Loucy (cell line): ENCODE results near the gene RFC4.

Source experiments
- H2AFZ ChIP-seq: fragments of 200-600 bp; sonication (generic); 2 replicates; pipeline ENCODE4 v1.6.0; 2016; ENCODE audit warnings: antibody characterized with exemption, mild to moderate bottlenecking, low read length, moderate library complexity
- H3F3A ChIP-seq: fragments of 200-600 bp; 2 replicates; pipeline ENCODE4 v1.6.0; 2016; ENCODE audit warnings: antibody characterized with exemption, low read depth, mild to moderate bottlenecking
- H3K27me3 ChIP-seq: fragments of 200-600 bp; sonication (generic); 2 replicates; pipeline ENCODE4 v1.6.1; 2014; ENCODE audit warnings: low read length, mild to moderate bottlenecking; ENCODE audit not compliant: insufficient read depth, poor library complexity, severe bottlenecking
- H3K36me3 ChIP-seq: fragments of 200-600 bp; sonication (generic); 2 replicates; pipeline ENCODE4 v1.6.1; 2016; ENCODE audit warnings: low read length; ENCODE audit not compliant: insufficient read depth
- H3K4me1 ChIP-seq: fragments of 200-600 bp; sonication (generic); 2 replicates; pipeline ENCODE4 v1.5.1; 2014; ENCODE audit warnings: low read length, mild to moderate bottlenecking; ENCODE audit not compliant: insufficient read depth, poor library complexity, severe bottlenecking
- H3K4me2 ChIP-seq: fragments of 200-600 bp; sonication (generic); 2 replicates; pipeline ENCODE4 v1.6.0; 2014; ENCODE audit warnings: antibody characterized with exemption, low read length, low read depth, mild to moderate bottlenecking; ENCODE audit not compliant: poor library complexity, severe bottlenecking
- H3K4me3 ChIP-seq: fragments of 200-600 bp; sonication (generic); 2 replicates; pipeline ENCODE4 v1.5.1; 2014; ENCODE audit warnings: low read length, mild to moderate bottlenecking, mixed read lengths; ENCODE audit not compliant: poor library complexity, severe bottlenecking
- H3K79me2 ChIP-seq: fragments of 200-600 bp; sonication (generic); 2 replicates; pipeline ENCODE4 v1.6.1; 2014; ENCODE audit warnings: low read length; ENCODE audit not compliant: insufficient read depth
- H3K9ac ChIP-seq: fragments of 200-600 bp; sonication (generic); 2 replicates; pipeline ENCODE4 v1.6.0; 2014; ENCODE audit warnings: mild to moderate bottlenecking, low read depth, low read length, moderate library complexity; ENCODE audit not compliant: poor library complexity, severe bottlenecking
- H3K9me2 ChIP-seq: fragments of 200-600 bp; sonication (generic); replicated peaks from 2 replicates; pipeline ENCODE4 v1.6.1; 2016; ENCODE audit warnings: low read depth, low read length, mixed read lengths
- H3K9me3 ChIP-seq: fragments of 200-600 bp; sonication (generic); 2 replicates; pipeline ENCODE4 v1.6.1; 2014; ENCODE audit warnings: mild to moderate bottlenecking, antibody characterized with exemption, low read length, low read depth; ENCODE audit not compliant: insufficient read depth
- H4K20me1 ChIP-seq: fragments of 200-600 bp; sonication (generic); 2 replicates; pipeline ENCODE4 v1.6.0; 2014; ENCODE audit warnings: antibody characterized with exemption, low read length, mild to moderate bottlenecking; ENCODE audit not compliant: insufficient read depth, poor library complexity, severe bottlenecking
- EZH2phosphoT487 ChIP-seq: fragments of 200-600 bp; IDR thresholded peaks from 2 replicates; pipeline ENCODE4 v1.6.1; 2018; ENCODE audit warnings: antibody characterized with exemption, mild to moderate bottlenecking, moderate library complexity, borderline replicate concordance
- TF ChIP-seq, protein P1 (sequence below): fragments of 200-600 bp; sonication (generic); conservative IDR thresholded peaks from 2 replicates; pipeline ENCODE4 v1.5.1; 2014; ENCODE audit warnings: mild to moderate bottlenecking, antibody characterized with exemption, low read length

The RFC4 gene

DNA sequence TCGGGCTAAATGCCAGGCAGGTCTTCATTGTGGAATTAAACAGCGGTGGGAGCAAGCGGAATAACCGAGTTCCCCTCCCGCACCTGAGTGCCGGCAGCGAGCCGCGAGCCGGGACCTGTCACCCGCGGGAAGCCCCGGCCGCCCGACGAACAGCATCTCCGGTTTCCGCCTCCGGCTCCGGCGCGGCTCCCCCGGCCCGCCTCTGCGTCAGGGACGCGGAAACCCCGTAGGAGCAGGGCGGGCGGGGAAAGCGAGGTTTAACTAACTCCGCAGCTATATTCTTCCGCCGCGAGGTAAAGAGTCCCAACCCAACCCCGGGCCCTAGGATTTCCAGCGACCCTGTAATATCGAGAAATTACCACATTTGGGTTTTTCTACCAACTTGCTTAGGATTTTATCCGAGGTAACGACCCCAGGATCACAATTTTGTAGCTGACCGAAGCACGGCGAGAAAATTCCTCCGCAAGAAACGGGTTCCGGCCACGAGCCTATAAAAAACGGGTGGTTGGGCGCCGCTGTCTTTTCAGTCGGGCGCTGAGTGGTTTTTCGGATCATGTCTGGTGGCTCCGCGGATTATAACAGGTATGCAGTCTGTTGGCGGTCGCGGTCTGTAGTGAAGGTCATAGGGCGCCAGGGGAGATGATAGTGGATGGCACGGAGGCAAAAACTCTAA is 23.1 kb downstream of the RFC4 start, which contains the start of gene EIF4A2:
Gene EIF4A2 (plus strand): TSS at position 520 of the 673 bp plus-strand sequence. CDS start 34 bp downstream, at position 554.
- H3K4me3 ChIP-seq, result peak within 1 kb of the TSS; percentile 83
- H4K20me1 ChIP-seq, result peaks cover 48% of the 10 kb centered on the region
- peaks cover 33% of the 10 kb centered on the region for H3K4me1 ChIP-seq
- H3K9ac ChIP-seq, result peak within 1 kb of the TSS; percentile 100
- H3F3A ChIP-seq, result peaks cover 12% of the 10 kb centered on the region
- TF ChIP-seq, protein P1, sequence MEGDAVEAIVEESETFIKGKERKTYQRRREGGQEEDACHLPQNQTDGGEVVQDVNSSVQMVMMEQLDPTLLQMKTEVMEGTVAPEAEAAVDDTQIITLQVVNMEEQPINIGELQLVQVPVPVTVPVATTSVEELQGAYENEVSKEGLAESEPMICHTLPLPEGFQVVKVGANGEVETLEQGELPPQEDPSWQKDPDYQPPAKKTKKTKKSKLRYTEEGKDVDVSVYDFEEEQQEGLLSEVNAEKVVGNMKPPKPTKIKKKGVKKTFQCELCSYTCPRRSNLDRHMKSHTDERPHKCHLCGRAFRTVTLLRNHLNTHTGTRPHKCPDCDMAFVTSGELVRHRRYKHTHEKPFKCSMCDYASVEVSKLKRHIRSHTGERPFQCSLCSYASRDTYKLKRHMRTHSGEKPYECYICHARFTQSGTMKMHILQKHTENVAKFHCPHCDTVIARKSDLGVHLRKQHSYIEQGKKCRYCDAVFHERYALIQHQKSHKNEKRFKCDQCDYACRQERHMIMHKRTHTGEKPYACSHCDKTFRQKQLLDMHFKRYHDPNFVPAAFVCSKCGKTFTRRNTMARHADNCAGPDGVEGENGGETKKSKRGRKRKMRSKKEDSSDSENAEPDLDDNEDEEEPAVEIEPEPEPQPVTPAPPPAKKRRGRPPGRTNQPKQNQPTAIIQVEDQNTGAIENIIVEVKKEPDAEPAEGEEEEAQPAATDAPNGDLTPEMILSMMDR, result no peak
- TF ChIP-seq EZH2phosphoT487, result no peak
- H3K36me3 ChIP-seq, result peaks cover 46% of the 10 kb centered on the region
- H3K4me2 ChIP-seq, result peak within 1 kb of the TSS; percentile 98
- peaks cover 56% of the 10 kb centered on the region for H3K79me2 ChIP-seq
- peak within 1 kb of the TSS; percentile 92 for H2AFZ ChIP-seq
- H3K9me2 ChIP-seq, result no peaks in the 10 kb centered on the region
- no peaks in the 10 kb centered on the region for H3K9me3 ChIP-seq
- H3K27me3 ChIP-seq, result peaks cover 17% of the 10 kb centered on the region

DNA sequence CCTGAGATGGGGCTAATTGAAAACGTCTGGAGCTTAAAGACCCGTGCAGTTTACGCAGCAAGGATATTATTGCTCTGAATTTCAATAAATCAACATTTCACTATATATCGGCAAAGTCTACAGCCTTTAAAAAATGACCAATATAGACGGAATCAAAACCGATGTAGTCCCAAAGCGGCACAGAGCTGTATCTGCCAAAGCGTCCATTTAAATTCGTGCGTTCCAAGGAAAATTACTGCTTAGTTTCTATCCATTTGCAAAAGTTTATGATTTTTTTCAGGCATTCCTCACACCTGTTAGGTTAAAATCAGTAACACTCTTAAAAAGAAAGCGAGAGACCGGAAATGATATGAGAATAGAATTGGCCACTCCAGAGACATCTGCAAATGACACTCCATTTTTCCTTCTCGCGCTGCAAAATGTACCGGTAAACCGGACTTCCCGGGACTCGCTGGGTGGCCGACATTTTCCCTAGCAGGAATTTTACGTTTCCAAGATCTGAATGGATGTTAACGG is 23.7 kb downstream of the RFC4 start:
- Histone ChIP-seq H2AFZ (peak overlapping the region; percentile 92), H3K4me1 (peaks cover 27% of the 10 kb centered on the region), H3K27me3 (peaks cover 17% of the 10 kb centered on the region), H3K4me2 (peak overlapping the region; percentile 98), H3K9ac (peak overlapping the region; percentile 100), H3K79me2 (peaks cover 50% of the 10 kb centered on the region), H3K4me3 (peak overlapping the region; percentile 83), H3F3A (peaks cover 6% of the 10 kb centered on the region; the same call in 1 of the 2 replicates), H4K20me1 (peaks cover 42% of the 10 kb centered on the region), H3K9me3 (no peaks in the 10 kb centered on the region), H3K36me3 (peaks cover 40% of the 10 kb centered on the region), H3K9me2 (no peaks in the 10 kb centered on the region)
- TF ChIP-seq, protein P1, result no peak
- no peak for TF ChIP-seq EZH2phosphoT487

DNA sequence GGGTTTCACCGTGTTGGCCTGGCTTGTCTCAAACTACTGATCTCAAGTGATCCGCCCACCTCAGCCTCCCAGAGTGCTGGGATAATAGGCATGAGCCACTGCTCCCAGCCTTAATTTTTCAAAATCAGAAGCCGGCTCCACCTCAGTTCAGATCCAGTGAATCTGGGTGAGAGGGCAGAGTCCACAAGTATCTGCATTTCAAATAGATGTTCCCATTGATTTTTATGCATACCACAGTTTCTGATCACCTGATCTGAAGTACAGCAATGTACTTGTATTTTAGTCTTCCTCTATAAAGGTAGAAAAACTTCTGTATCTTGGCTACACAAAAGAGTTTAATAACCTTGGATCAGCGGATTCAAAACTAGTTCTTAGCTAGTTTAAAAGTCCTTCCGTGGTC is 27.1 kb downstream of the RFC4 start:
- H3K9ac ChIP-seq, result no peak overlapping the region
- H3K4me1 ChIP-seq, result no peaks in the 10 kb centered on the region
- no peak overlapping the region for H3K4me3 ChIP-seq
- TF ChIP-seq EZH2phosphoT487, result no peak
- TF ChIP-seq, protein P1, result no peak
- H4K20me1 ChIP-seq, result peaks cover 8% of the 10 kb centered on the region
- 0 out of 2 replicates have a peak, but pooled peaks cover 3% of the 10 kb centered on the region for H3F3A ChIP-seq
- H3K79me2 ChIP-seq, result peaks cover 16% of the 10 kb centered on the region
- H2AFZ ChIP-seq, result no peak overlapping the region
- H3K9me3 ChIP-seq, result no peaks in the 10 kb centered on the region
- no peak overlapping the region for H3K4me2 ChIP-seq
- H3K36me3 ChIP-seq, result peaks cover 6% of the 10 kb centered on the region
- H3K27me3 ChIP-seq, result peaks cover 8% of the 10 kb centered on the region
- H3K9me2 ChIP-seq, result no peaks in the 10 kb centered on the region
